ENCODE results near the gene UBA7. TPM values are rescaled to one million over a fixed set of nuclear protein-coding genes. Genes with fewer than 3 reads are reported as not detected.
A peak's percentile ranks its signal among the peaks of the same experiment; 100 is the strongest.

UBA7 gene
- total RNA-seq, 1 donor, result 76.7 TPM

GRCh38 chr3:49801160-49801559, 12.6 kb downstream of the UBA7 start:
- no peaks in the 10 kb centered on the region for H3K36me3 ChIP-seq (ENCODE audit: insufficient read depth, low read length)
- H3K27me3 ChIP-seq (ENCODE audit: insufficient read depth, low read length), result no peaks in the 10 kb centered on the region
- TF ChIP-seq CTCF (IDR thresholded peaks at IDR 0.05; ENCODE audit: extremely low read depth, low read depth, low read length), result no peak
- DNase-seq (ENCODE audit: insufficient read length, low spot score, missing footprints), result peak; percentile 75
- H3K4me3 ChIP-seq (ENCODE audit: insufficient read depth, low read length), result no peak overlapping the region
- H3K9me3 ChIP-seq (ENCODE audit: low read depth, low read length), result no peaks in the 10 kb centered on the region
- H3K27ac ChIP-seq (ENCODE audit: low read depth, low read length), result no peak overlapping the region
- H2AFZ ChIP-seq (ENCODE audit: low read length), result no peak overlapping the region
- H4K20me1 ChIP-seq (ENCODE audit: insufficient read depth, low read length), result peaks cover 12% of the 10 kb centered on the region
- peaks cover 3% of the 10 kb centered on the region for H3K79me2 ChIP-seq (ENCODE audit: insufficient read depth, low read length)
- no peak overlapping the region for H3K4me2 ChIP-seq (ENCODE audit: insufficient read depth, low read length)
- peaks cover 25% of the 10 kb centered on the region for H3K4me1 ChIP-seq (ENCODE audit: insufficient read depth, low read length)

GRCh38 chr3:49799761-49800160, 14.0 kb downstream of the UBA7 start, which contains the start of gene CDHR4:
Gene CDHR4 (minus strand): TSS chr3:49799873. CDS start chr3:49799812, 61 bp downstream.
- Histone ChIP-seq H3K4me1 (ENCODE audit: insufficient read depth, low read length) (peaks cover 12% of the 10 kb centered on the region), H3K9me3 (ENCODE audit: low read depth, low read length) (no peaks in the 10 kb centered on the region), H3K4me2 (ENCODE audit: insufficient read depth, low read length) (no peak within 1 kb of the TSS), H3K4me3 (ENCODE audit: insufficient read depth, low read length) (no peak within 1 kb of the TSS), H3K27ac (ENCODE audit: low read depth, low read length) (peak within 1 kb of the TSS; percentile 50), H3K79me2 (ENCODE audit: insufficient read depth, low read length) (peaks cover 3% of the 10 kb centered on the region), H4K20me1 (ENCODE audit: insufficient read depth, low read length) (peaks cover 7% of the 10 kb centered on the region), H2AFZ (ENCODE audit: low read length) (no peak within 1 kb of the TSS), H3K27me3 (ENCODE audit: insufficient read depth, low read length) (no peaks in the 10 kb centered on the region), H3K36me3 (ENCODE audit: insufficient read depth, low read length) (no peaks in the 10 kb centered on the region)
- peak; percentile 99 for DNase-seq (ENCODE audit: insufficient read length, low spot score, missing footprints)
- TF ChIP-seq CTCF (IDR thresholded peaks at IDR 0.05; ENCODE audit: extremely low read depth, low read depth, low read length), result no peak

GRCh38 chr3:49799105-49799504, 14.6 kb downstream of the UBA7 start:
- Histone ChIP-seq H3K27ac (ENCODE audit: low read depth, low read length) (peak overlapping the region; percentile 50), H3K4me3 (ENCODE audit: insufficient read depth, low read length) (no peak overlapping the region), H3K4me2 (ENCODE audit: insufficient read depth, low read length) (no peak overlapping the region), H2AFZ (ENCODE audit: low read length) (no peak overlapping the region), H3K4me1 (ENCODE audit: insufficient read depth, low read length) (peaks cover 9% of the 10 kb centered on the region), H4K20me1 (ENCODE audit: insufficient read depth, low read length) (peaks cover under 1% of the 10 kb centered on the region), H3K79me2 (ENCODE audit: insufficient read depth, low read length) (no peaks in the 10 kb centered on the region), H3K27me3 (ENCODE audit: insufficient read depth, low read length) (no peaks in the 10 kb centered on the region), H3K9me3 (ENCODE audit: low read depth, low read length) (no peaks in the 10 kb centered on the region), H3K36me3 (ENCODE audit: insufficient read depth, low read length) (no peaks in the 10 kb centered on the region)
- DNase-seq (ENCODE audit: insufficient read length, low spot score, missing footprints), result peak; percentile 30
- TF ChIP-seq CTCF (IDR thresholded peaks at IDR 0.05; ENCODE audit: extremely low read depth, low read depth, low read length), result no peak

- Histone ChIP-seq H3K27me3 (ENCODE audit: insufficient read depth, low read length) (peaks cover 4% of the 10 kb centered on the region), H3K4me1 (ENCODE audit: insufficient read depth, low read length) (peaks cover 8% of the 10 kb centered on the region), H3K4me3 (ENCODE audit: insufficient read depth, low read length) (no peak overlapping the region), H3K36me3 (ENCODE audit: insufficient read depth, low read length) (no peaks in the 10 kb centered on the region), H3K79me2 (ENCODE audit: insufficient read depth, low read length) (no peaks in the 10 kb centered on the region), H4K20me1 (ENCODE audit: insufficient read depth, low read length) (no peaks in the 10 kb centered on the region), H3K4me2 (ENCODE audit: insufficient read depth, low read length) (no peak overlapping the region), H3K27ac (ENCODE audit: low read depth, low read length) (no peak overlapping the region), H2AFZ (ENCODE audit: low read length) (no peak overlapping the region), H3K9me3 (ENCODE audit: low read depth, low read length) (no peaks in the 10 kb centered on the region)
- DNase-seq (ENCODE audit: insufficient read length, low spot score, missing footprints), result peak; percentile 52
- TF ChIP-seq CTCF (IDR thresholded peaks at IDR 0.05; ENCODE audit: extremely low read depth, low read depth, low read length), result no peak
Measured at GRCh38 chr3:49794926-49795905, 18.5 kb downstream of the UBA7 start.
